Ishikawa (cell line): ENCODE results near the gene SYNGR4.

Experiments used
- CEBPB ChIP-seq: IDR thresholded peaks from 2 replicates; pipeline ENCODE4 v1.6.1; 2012
- CREB1 ChIP-seq: IDR thresholded peaks from 2 replicates; pipeline ENCODE4 v1.6.1; 2012; ENCODE audit warnings: low read depth
- EGR1 ChIP-seq: IDR thresholded peaks from 2 replicates; pipeline ENCODE4 v1.6.1; 2012
- EP300 ChIP-seq: IDR thresholded peaks from 2 replicates; pipeline ENCODE4 v1.6.1; 2012; ENCODE audit warnings: borderline replicate concordance
- FOXM1 ChIP-seq: IDR thresholded peaks from 2 replicates; pipeline ENCODE4 v1.6.1; 2012; ENCODE audit warnings: low read depth, borderline replicate concordance
- NFIC ChIP-seq: IDR thresholded peaks from 2 replicates; pipeline ENCODE4 v1.6.1; 2012
- RAD21 ChIP-seq: IDR thresholded peaks from 2 replicates; pipeline ENCODE4 v1.6.1; 2012; ENCODE audit warnings: low read depth
- TAF1 ChIP-seq: IDR thresholded peaks from 2 replicates; pipeline ENCODE4 v1.6.1; 2012; ENCODE audit warnings: low read depth, mild to moderate bottlenecking
- TCF12 ChIP-seq: IDR thresholded peaks from 2 replicates; pipeline ENCODE4 v1.6.1; 2012; ENCODE audit warnings: low read depth
- TEAD4 ChIP-seq: IDR thresholded peaks from 2 replicates; pipeline ENCODE4 v1.6.1; 2012
- YY1 ChIP-seq: IDR thresholded peaks from 2 replicates; pipeline ENCODE4 v1.6.1; 2012; ENCODE audit warnings: low read depth
- ZBTB7A ChIP-seq: IDR thresholded peaks from 2 replicates; pipeline ENCODE4 v1.6.1; 2012; ENCODE audit warnings: low read depth
- TF ChIP-seq, protein P1 (sequence below): IDR thresholded peaks from 2 replicates; pipeline ENCODE4 v1.6.1; 2012; ENCODE audit warnings: low read depth, mild to moderate bottlenecking
- TF ChIP-seq, protein P2 (sequence below): IDR thresholded peaks from 2 replicates; pipeline ENCODE4 v1.6.1; 2012
- TF ChIP-seq, protein P3 (sequence below): IDR thresholded peaks from 2 replicates; pipeline ENCODE4 v1.6.1; 2012

The SYNGR4 gene

DNA sequence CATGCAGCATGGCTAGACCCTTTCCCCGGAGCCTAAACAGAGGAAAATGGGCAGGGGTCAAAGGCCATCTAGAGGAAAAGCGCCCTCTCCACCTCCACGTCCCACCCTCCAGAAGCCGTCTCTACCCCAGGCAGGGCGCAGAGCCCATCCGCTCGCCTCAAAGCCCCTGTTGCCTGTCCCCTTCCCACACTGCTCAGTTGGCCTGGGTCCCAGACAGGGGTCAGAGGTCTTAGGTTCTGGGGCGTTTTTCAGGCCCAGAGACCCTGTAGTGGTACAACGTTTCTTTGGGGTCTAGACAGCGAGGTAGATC is 712 bp upstream of the SYNGR4 start:
- no peak for TF ChIP-seq FOXM1

DNA sequence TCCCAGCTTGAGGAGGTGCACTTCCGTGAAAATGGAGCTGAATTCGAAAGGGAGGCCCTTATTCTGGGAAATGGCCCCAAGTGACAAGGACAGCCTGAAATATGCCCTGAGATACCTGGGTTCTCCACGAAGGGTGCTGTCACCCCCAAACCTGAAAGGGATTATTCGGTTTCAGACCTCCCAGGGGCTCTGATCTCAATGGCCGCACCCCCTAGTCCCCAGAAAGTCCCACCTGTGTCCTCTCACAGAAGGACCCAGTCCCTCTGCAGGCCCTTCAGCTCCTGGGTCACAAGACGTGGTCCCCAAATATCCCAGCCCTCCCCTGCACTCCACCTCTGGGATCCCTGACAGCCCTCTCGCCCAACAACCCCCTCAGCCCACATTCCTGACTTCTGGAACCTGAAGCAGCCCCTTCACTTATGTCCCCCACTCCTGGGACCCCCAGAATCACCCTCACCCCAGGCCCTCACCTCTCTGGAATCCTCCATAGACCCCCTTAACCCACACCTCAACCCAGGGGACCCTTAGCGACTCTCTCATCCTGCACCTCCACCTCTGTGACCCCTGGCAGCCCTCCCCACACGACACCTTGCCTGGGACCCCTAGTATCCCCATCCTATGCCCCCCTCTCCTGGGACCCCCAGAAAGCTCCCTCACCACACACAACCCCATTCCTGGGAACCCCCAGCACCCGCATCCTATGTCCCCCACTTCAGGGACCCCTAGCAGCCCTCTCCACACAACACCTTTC is 606 bp downstream of the SYNGR4 start:
- TF ChIP-seq, protein P1, sequence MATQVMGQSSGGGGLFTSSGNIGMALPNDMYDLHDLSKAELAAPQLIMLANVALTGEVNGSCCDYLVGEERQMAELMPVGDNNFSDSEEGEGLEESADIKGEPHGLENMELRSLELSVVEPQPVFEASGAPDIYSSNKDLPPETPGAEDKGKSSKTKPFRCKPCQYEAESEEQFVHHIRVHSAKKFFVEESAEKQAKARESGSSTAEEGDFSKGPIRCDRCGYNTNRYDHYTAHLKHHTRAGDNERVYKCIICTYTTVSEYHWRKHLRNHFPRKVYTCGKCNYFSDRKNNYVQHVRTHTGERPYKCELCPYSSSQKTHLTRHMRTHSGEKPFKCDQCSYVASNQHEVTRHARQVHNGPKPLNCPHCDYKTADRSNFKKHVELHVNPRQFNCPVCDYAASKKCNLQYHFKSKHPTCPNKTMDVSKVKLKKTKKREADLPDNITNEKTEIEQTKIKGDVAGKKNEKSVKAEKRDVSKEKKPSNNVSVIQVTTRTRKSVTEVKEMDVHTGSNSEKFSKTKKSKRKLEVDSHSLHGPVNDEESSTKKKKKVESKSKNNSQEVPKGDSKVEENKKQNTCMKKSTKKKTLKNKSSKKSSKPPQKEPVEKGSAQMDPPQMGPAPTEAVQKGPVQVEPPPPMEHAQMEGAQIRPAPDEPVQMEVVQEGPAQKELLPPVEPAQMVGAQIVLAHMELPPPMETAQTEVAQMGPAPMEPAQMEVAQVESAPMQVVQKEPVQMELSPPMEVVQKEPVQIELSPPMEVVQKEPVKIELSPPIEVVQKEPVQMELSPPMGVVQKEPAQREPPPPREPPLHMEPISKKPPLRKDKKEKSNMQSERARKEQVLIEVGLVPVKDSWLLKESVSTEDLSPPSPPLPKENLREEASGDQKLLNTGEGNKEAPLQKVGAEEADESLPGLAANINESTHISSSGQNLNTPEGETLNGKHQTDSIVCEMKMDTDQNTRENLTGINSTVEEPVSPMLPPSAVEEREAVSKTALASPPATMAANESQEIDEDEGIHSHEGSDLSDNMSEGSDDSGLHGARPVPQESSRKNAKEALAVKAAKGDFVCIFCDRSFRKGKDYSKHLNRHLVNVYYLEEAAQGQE, result no peak
- TF ChIP-seq CEBPB (no peak), EP300 (no peak), RAD21 (no peak), NFIC (no peak), EGR1 (no peak), CREB1 (no peak), TEAD4 (no peak), FOXM1 (no peak), ZBTB7A (no peak), YY1 (no peak), TAF1 (no peak), TCF12 (no peak)
- TF ChIP-seq, protein P2, sequence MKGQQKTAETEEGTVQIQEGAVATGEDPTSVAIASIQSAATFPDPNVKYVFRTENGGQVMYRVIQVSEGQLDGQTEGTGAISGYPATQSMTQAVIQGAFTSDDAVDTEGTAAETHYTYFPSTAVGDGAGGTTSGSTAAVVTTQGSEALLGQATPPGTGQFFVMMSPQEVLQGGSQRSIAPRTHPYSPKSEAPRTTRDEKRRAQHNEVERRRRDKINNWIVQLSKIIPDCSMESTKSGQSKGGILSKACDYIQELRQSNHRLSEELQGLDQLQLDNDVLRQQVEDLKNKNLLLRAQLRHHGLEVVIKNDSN, result no peak
- TF ChIP-seq, protein P3, sequence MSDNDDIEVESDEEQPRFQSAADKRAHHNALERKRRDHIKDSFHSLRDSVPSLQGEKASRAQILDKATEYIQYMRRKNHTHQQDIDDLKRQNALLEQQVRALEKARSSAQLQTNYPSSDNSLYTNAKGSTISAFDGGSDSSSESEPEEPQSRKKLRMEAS, result no peak

DNA sequence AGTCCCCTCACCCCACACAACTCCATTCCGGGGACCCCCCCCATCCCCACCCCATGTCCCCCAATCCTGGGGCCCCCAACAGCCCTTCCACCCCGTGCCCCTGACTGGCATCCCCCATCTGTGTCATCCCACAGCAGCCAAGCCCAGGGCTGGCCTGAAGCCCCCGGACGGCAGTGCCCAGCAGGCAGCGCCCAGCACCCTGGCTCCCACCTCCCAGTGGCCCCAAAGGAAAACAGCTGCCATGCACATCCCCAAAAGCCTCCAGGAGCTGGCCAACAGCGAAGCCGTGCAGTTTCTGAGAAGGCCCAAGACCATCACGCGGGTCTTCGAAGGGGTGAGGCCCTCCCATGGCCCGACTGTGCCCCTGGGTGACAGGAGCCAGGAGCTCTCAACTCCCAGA is 1.4 kb downstream of the SYNGR4 start:
- TF ChIP-seq TAF1 (no peak), TEAD4 (no peak), CREB1 (no peak), YY1 (no peak), NFIC (no peak), FOXM1 (no peak), EGR1 (no peak), ZBTB7A (no peak), CEBPB (no peak), EP300 (no peak), TCF12 (no peak), RAD21 (no peak)
- TF ChIP-seq, protein P3, result no peak
- TF ChIP-seq, protein P1, result no peak
- TF ChIP-seq, protein P2, result no peak

DNA sequence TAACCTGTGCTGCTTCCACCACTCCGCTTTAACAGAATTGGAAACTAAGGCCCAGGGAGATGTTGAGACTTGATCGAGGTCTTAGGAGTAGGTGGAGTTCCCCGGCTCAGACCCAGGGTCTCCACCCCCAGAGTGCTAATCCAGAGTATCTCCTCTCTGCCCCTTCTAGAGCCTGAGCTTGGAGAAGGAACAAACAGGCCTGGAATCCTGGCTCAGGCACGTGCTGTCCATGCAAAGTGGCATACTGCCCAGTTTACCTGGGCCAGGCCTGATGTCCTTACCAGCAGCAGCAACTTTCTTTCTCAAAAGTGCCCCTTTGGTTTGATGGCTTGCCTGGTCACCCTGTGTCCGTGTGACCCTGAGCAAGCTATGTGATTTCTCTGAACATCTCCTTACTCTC is 3.7 kb downstream of the SYNGR4 start:
- TF ChIP-seq TEAD4 (no peak), FOXM1 (no peak), ZBTB7A (no peak), RAD21 (no peak), EGR1 (no peak), CEBPB (no peak), CREB1 (no peak), NFIC (no peak), EP300 (no peak), YY1 (no peak), TCF12 (no peak), TAF1 (no peak)
- TF ChIP-seq, protein P1, result no peak
- TF ChIP-seq, protein P3, result no peak
- TF ChIP-seq, protein P2, result no peak
